Measurements from ENCODE around the gene DPH6.

DPH6 gene

GRCh38 chr15:35323141-35323540 lies 222.8 kb downstream of the DPH6 start:
- DNase-seq, result no peak

- no peak for DNase-seq
Measured at GRCh38 chr15:35321926-35322325, 224.0 kb downstream of the DPH6 start.

- DNase-seq, result no peak
Measured at GRCh38 chr15:35320911-35321310, 225.1 kb downstream of the DPH6 start.
